Neural cell (in vitro differentiated cells): ENCODE data around the gene RBMXL3. TPM values are rescaled to one million over a fixed set of nuclear protein-coding genes. Genes with fewer than 3 reads are reported as not detected.

Source experiments
- H2AFZ ChIP-seq: fragments of 200-600, 300-800 bp; sonication (generic), shearing (Covaris generic); 2 replicates; pipeline ENCODE4 v1.6.0; 2014; ENCODE audit warnings: low read depth, mild to moderate bottlenecking, antibody characterized with exemption, low read length, moderate library complexity
- H3F3A ChIP-seq: fragments of 200-600 bp; shearing (Covaris generic); 2 replicates; pipeline ENCODE4 v1.6.1; 2016; ENCODE audit warnings: mild to moderate bottlenecking, moderate library complexity, mixed read lengths, antibody characterized with exemption, low read length; ENCODE audit not compliant: insufficient read depth, poor library complexity, severe bottlenecking
- H3K27ac ChIP-seq: fragments of 200-600, 300-800 bp; sonication (generic), shearing (Covaris generic); 2 replicates; pipeline ENCODE4 v1.5.1; 2014; ENCODE audit warnings: mild to moderate bottlenecking, low read length, moderate library complexity
- H3K27me3 ChIP-seq: fragments of 300-800, 200-600 bp; sonication (generic), shearing (Covaris generic); 2 replicates; pipeline ENCODE4 v1.6.0; 2014; ENCODE audit warnings: mild to moderate bottlenecking, low read depth, low read length, moderate library complexity; ENCODE audit not compliant: insufficient read depth
- H3K36me3 ChIP-seq: fragments of 300-800, 200-600 bp; sonication (generic), shearing (Covaris generic); 2 replicates; pipeline ENCODE4 v1.5.1; 2014; ENCODE audit warnings: mild to moderate bottlenecking, antibody characterized with exemption, low read length, moderate library complexity; ENCODE audit not compliant: insufficient read depth
- H3K4me2 ChIP-seq: fragments of 300-800, 200-600 bp; sonication (generic), shearing (Covaris generic); 2 replicates; pipeline ENCODE4 v1.6.0; 2014; ENCODE audit warnings: mild to moderate bottlenecking, low read length
- H3K4me3 ChIP-seq: fragments of 300-800, 200-600 bp; sonication (generic), shearing (Covaris generic); 2 replicates; pipeline ENCODE4 v1.5.1; 2014; ENCODE audit warnings: mild to moderate bottlenecking, low read length, moderate library complexity
- H3K79me2 ChIP-seq: fragments of 200-600 bp; shearing (Covaris generic); replicated peaks from 2 replicates; pipeline ENCODE4 v1.6.0; 2014; ENCODE audit warnings: mild to moderate bottlenecking, low read length, moderate library complexity; ENCODE audit not compliant: insufficient read depth
- H3K9ac ChIP-seq: fragments of 300-800, 200-600 bp; sonication (generic), shearing (Covaris generic); 2 replicates; pipeline ENCODE4 v1.6.1; 2016; ENCODE audit warnings: mild to moderate bottlenecking, low read length, mixed read lengths
- H3K9me2 ChIP-seq: fragments of 200-600 bp; shearing (Covaris generic); 2 replicates; pipeline ENCODE4 v1.6.1; 2016; ENCODE audit warnings: mild to moderate bottlenecking, low read length, mixed read lengths; ENCODE audit not compliant: insufficient read depth
- H3K9me3 ChIP-seq: fragments of 200-600, 300-800 bp; sonication (generic), shearing (Covaris generic); 2 replicates; pipeline ENCODE4 v1.6.1; 2016; ENCODE audit warnings: mild to moderate bottlenecking, mixed run types, low read length, moderate library complexity, mixed read lengths
- H4K20me1 ChIP-seq: fragments of 200-600 bp; shearing (Covaris generic); 2 replicates; pipeline ENCODE4 v1.6.1; 2016; ENCODE audit warnings: mild to moderate bottlenecking, mixed run types; ENCODE audit not compliant: insufficient read depth
- CTCF ChIP-seq: fragments of 450-650 bp; IDR thresholded peaks from 2 replicates; pipeline ENCODE4 v1.5.1; 2014; ENCODE audit warnings: antibody characterized with exemption, mild to moderate bottlenecking, moderate library complexity; ENCODE audit not compliant: poor library complexity, severe bottlenecking
- EP300 ChIP-seq: fragments of 450-650 bp; conservative IDR thresholded peaks from 2 replicates; pipeline ENCODE4 v1.6.1; 2014; ENCODE audit warnings: antibody characterized with exemption, mild to moderate bottlenecking, moderate library complexity; ENCODE audit not compliant: poor library complexity, severe bottlenecking
- MXI1 ChIP-seq: fragments of 450-650 bp; conservative IDR thresholded peaks from 2 replicates; pipeline ENCODE4 v1.6.1; 2014; ENCODE audit warnings: antibody characterized with exemption, mild to moderate bottlenecking; ENCODE audit not compliant: poor library complexity, severe bottlenecking
- POLR2AphosphoS5 ChIP-seq: IDR thresholded peaks from 2 replicates; pipeline ENCODE4 v1.6.1; 2012
- RAD21 ChIP-seq: fragments of 450-650 bp; conservative IDR thresholded peaks from 2 replicates; pipeline ENCODE4 v1.6.1; 2014; ENCODE audit warnings: antibody characterized with exemption, mild to moderate bottlenecking, moderate library complexity
- REST ChIP-seq: IDR thresholded peaks from 2 replicates; pipeline ENCODE4 v1.6.1; 2012; ENCODE audit warnings: borderline replicate concordance
- SMC3 ChIP-seq: fragments of 450-650 bp; conservative IDR thresholded peaks from 2 replicates; pipeline ENCODE4 v1.6.1; 2014; ENCODE audit warnings: antibody characterized with exemption, mild to moderate bottlenecking, moderate library complexity; ENCODE audit not compliant: poor library complexity
- TAF1 ChIP-seq: IDR thresholded peaks from 2 replicates; pipeline ENCODE4 v1.6.1; 2012; ENCODE audit warnings: low read depth
- polyA plus RNA-seq: library from polyadenylated mRNA; depleted of rRNA; stranded (reverse); fragments of >200 nt; gene quantifications from 2 replicates; pipeline ENCODE4 v1.2.3, GENCODE V29; 2014

Gene RBMXL3
- polyA plus RNA-seq, 1 donor from 2014 or later = not detected

- Histone ChIP-seq H3K27me3 (no peaks in the 10 kb centered on the region), H3K36me3 (no peaks in the 10 kb centered on the region), H3K4me2 (no peak overlapping the region), H3K27ac (no peak overlapping the region), H3K79me2 (no peaks in the 10 kb centered on the region), H3F3A (no peaks in the 10 kb centered on the region), H3K9me3 (no peaks in the 10 kb centered on the region), H3K4me3 (no peak overlapping the region), H2AFZ (no peak overlapping the region), H3K9me2 (no peaks in the 10 kb centered on the region), H4K20me1 (no peaks in the 10 kb centered on the region), H3K9ac (no peak overlapping the region)
- TF ChIP-seq POLR2AphosphoS5 = no peak
- TF ChIP-seq RAD21 = no peak
- TF ChIP-seq EP300 = no peak
- no peak for TF ChIP-seq REST
- no peak for TF ChIP-seq CTCF
- TF ChIP-seq SMC3 = no peak
- no peak for TF ChIP-seq TAF1
Measured at GRCh38 chrX:115177932-115178331, 11.3 kb upstream of the RBMXL3 start.

GRCh38 chrX:115178473-115178872, 10.7 kb upstream of the RBMXL3 start:
- Histone ChIP-seq H3K9me2 (no peaks in the 10 kb centered on the region), H2AFZ (no peak overlapping the region), H3K79me2 (no peaks in the 10 kb centered on the region), H3K36me3 (no peaks in the 10 kb centered on the region), H3K27me3 (no peaks in the 10 kb centered on the region), H4K20me1 (no peaks in the 10 kb centered on the region), H3K4me3 (no peak overlapping the region), H3K9ac (no peak overlapping the region), H3K9me3 (no peaks in the 10 kb centered on the region), H3F3A (no peaks in the 10 kb centered on the region), H3K4me2 (no peak overlapping the region), H3K27ac (no peak overlapping the region)
- TF ChIP-seq REST (no peak), MXI1 (no peak), SMC3 (no peak), CTCF (no peak)
